CMK (cell line): ENCODE results near the gene ANLN.
"Not testable (repeated sequence)": the region's sequence is repeated elsewhere in the genome, so short reads cannot be mapped to it uniquely, and the experiment has no call there.

Experiments used
- DNase-seq: peaks from one replicate; pipeline ENCODE4 v3.0.0-alpha.2; 2010; ENCODE audit warnings: low read depth

ANLN gene

GRCh38 chr7:36468370-36469101 lies 78.9 kb downstream of the ANLN start:
- no peak for DNase-seq

DNA sequence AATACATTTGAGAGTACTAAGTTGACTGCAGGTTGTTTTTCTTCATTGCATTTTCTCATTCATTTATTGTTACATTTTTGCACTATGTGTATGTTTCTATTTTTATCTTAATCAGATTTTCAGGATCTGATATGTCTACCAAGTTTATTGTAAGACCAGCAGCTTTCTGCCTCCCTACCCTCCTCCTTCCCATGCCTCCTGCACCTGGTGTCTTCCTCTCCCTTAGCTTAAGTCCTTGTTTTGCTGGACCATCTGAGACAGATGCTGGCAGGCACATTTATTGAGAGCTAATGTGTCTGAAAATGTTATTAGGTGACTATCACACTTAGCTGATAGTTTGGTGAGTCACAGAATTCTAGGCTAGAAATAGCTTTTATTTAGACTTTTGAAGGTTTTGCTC lies 79.6 kb downstream of the ANLN start:
- no peak for DNase-seq

GRCh38 chr7:36472141-36472729 lies 82.6 kb downstream of the ANLN start:
- DNase-seq: no peak

GRCh38 chr7:36473454-36474282 lies 84.0 kb downstream of the ANLN start:
- DNase-seq: no peak

DNA sequence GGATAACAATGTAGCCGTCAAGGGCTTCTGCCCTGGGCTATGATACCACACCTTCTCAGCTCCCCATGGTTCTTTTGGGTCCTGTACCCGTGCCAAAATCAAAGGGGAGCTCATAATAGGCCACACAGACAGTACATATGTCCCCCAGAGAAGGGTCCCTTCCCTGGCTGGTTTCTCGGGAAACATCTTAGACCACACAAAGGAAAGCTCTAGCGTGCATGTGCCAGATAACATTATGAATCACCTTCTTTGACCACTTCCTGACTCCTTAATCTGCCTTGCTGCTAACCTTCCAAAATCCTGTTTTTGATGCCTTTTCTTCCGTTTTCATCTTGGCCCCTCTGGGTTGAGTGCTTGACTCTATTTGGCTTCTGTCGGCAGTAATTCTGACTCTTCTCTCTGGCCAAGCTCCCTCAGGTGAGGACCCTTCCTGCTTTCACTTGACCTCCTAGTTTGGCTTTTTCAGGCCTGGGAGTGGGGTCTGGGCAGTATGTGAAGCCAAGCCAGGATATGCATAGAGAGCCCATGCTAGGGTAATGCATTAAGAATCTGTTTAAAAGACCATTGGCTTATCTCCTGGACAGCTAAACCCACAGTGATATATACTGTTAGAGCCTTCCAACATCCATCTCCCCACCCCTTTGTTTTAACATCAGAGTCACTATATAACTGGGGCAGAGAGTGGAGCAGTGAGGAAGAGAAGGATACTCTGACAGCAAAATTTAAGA lies 84.8 kb downstream of the ANLN start:
- peak; percentile 49 for DNase-seq

GRCh38 chr7:36475011-36475342 lies 85.3 kb downstream of the ANLN start:
- no peak for DNase-seq

GRCh38 chr7:36475381-36475780 lies 85.7 kb downstream of the ANLN start:
- DNase-seq: no peak

GRCh38 chr7:36478745-36479144 lies 89.1 kb downstream of the ANLN start:
- no peak for DNase-seq

DNA sequence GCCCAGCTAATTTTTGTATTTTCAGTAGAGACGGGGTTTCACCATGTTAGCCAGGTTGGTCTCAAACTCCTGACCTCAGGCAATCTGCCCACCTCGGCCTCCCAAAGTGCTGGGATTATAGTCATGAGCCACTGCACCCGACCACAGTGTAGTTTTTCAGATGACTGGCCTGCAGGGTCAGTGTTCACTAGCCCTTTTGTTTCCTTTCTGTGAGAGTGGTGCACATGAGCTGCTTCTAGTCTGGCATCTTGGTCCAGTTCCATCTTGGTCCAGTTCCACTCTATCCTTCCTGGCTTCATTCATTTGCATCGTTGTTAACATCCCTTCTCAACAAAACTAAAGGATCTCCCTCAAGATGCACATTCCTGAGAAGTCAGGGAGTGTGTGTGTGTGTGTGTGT lies 94.2 kb downstream of the ANLN start:
- not testable (repeated sequence) for DNase-seq

GRCh38 chr7:36484265-36484664 lies 94.6 kb downstream of the ANLN start:
- DNase-seq: no peak

GRCh38 chr7:36486336-36486735 lies 96.7 kb downstream of the ANLN start:
- DNase-seq: no peak

GRCh38 chr7:36487756-36488336 lies 98.2 kb downstream of the ANLN start:
- DNase-seq: no peak

DNA sequence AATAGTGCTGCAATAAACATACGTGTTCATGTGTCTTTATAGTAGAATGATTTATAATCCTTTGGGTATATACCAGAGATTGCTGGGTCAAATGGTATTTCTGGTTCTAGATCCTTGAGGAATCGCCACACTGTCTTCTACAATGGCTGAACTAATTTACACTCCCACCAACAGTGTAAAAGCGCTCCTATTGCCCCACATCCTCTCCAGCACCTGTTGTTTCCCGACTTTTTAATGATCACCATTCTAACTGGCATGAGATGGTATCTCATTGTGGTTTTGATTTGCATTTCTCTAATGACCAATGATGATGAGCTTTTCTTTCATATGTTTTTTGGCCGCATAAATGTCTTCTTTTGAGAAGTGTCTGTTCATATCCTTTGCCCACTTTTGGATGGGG lies 99.0 kb downstream of the ANLN start:
- DNase-seq: not testable (repeated sequence)

GRCh38 chr7:36490419-36490830 lies 100.8 kb downstream of the ANLN start:
- DNase-seq: no peak

DNA sequence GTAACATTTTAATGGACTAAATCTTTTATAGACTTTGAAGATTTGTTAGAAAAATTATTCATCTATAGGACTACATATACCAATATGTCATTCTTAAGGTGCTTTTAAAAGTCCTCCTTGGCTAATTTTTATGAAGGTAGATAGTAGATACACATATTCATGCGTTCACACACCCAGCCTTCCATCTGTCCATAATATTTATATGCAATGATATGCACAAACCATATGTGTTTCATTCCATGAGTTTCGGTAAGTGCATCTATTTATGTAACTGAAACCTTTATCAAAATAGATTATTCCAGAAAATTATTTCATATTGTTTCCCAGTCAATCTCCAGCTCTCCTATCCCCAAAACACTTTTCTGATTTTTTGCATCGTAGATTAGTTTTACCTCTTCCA lies 101.7 kb downstream of the ANLN start:
- DNase-seq: no peak

DNA sequence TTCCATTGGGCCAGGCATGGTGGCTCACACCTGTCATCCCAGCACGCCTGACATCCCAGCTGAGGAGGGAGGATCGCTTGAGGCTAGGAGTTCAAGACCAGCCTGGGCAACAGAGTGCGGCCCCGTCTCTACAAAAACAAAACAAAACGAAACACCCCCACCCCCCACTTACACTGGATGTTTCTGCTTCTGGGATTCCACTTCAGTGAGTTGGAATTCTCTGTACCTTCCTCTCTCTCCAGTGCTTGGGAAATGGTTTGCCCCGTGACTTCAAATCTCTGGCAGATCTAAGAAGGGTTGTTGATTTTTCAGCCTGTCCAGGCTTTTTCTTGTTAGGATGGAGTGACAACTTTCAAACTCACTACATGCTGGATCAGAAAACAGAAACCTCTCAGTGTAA lies 106.9 kb downstream of the ANLN start:
- DNase-seq: no peak

DNA sequence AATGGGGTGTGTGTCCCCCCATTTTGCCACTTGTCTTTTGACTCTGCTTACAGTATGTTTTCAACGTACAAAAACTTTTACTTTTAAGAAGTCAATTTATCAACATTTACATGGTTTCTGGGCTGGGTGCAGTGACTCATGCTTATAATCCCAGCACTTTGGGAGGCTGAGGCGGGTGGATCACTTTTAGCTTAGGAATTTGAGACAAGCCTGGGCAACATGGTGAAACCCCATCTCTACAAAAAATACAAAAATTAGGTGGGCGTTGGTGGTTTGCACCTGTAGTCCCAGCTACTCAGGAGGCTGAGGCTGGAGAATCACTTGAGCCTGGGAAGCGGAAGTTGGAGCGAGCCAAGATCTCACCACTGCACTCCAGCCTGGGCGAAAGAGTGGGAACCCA lies 107.5 kb downstream of the ANLN start:
- DNase-seq: not testable (repeated sequence)

DNA sequence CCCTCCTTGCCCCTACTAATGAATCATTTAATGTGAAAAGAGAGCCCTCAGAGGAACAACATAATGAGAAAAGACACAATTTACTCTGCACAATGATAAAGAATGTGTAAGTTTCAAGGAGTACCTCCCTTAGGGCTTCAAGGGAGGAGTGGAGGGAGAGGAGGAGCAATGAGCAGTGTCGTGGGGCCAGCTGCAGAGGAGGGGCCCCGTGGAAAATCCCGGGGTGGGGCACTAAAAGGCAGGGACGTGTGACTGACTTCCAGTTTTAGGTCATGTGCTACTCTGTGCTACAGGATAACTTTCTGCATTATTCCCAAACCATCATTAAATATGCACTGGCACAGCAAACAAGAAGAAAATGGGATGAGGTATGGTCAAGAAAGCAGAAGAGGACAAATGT lies 108.1 kb downstream of the ANLN start:
- no peak for DNase-seq
